ENCODE measurements around the gene BTBD9. TPM values are rescaled to one million over a fixed set of nuclear protein-coding genes. Genes with fewer than 3 reads are reported as not detected.

Gene BTBD9
- total RNA-seq, 1 donor from 2014 or later: 23.0 TPM

DNA sequence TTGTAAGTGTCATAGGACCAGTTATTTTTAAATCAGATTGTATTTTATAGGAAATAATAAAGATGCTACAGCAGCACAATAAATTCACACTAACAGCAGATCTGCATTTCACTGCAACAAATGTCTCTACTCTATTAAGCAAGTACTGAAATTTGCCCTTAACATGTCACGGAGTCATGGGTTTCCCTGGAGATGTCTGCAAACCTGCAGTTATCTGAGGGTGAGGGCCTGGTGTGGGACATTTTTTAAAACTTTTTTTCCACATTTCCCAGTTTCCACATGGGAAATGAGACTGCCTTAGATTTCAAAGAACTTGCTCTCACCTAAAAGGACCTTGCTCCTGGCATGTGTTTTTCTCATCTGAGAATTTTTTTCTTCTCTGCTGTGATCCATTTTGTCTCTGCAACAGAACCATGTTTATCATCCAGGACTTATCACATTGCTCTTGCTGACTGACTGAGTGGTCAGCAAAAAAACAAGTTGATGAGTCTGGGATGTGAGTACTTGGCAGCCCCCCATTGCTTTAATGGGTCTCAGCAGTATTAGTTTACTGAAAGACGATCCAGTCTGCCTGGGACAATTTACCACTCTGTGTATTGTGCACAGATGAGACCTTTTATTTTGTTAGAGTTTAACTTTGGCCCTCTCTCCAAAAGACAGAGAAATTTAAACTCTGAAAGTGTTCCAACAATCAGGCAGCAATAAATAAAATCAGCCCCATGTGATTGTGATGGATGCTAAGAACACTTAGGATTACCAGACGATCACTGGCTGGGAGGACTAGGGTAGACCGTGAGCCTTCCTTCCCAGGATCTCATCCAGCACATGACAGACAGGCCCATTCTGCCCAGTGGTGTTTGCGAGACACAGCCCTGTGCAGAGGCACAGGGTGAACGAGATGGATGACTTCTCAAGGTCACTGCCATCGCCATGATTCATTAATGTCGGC is 268.8 kb downstream of the BTBD9 start:
- Mint-ChIP-seq H3K36me3 (no peaks in the 10 kb centered on the region), H3K4me1 (peaks cover 14% of the 10 kb centered on the region), H3K27me3 (ENCODE audit: low read depth) (no peaks in the 10 kb centered on the region), H3K9me3 (no peaks in the 10 kb centered on the region), H3K4me3 (no peak overlapping the region), H3K27ac (no peak overlapping the region)
- TF ChIP-seq, protein P1, sequence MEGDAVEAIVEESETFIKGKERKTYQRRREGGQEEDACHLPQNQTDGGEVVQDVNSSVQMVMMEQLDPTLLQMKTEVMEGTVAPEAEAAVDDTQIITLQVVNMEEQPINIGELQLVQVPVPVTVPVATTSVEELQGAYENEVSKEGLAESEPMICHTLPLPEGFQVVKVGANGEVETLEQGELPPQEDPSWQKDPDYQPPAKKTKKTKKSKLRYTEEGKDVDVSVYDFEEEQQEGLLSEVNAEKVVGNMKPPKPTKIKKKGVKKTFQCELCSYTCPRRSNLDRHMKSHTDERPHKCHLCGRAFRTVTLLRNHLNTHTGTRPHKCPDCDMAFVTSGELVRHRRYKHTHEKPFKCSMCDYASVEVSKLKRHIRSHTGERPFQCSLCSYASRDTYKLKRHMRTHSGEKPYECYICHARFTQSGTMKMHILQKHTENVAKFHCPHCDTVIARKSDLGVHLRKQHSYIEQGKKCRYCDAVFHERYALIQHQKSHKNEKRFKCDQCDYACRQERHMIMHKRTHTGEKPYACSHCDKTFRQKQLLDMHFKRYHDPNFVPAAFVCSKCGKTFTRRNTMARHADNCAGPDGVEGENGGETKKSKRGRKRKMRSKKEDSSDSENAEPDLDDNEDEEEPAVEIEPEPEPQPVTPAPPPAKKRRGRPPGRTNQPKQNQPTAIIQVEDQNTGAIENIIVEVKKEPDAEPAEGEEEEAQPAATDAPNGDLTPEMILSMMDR (IDR thresholded peaks at IDR 0.05; ENCODE audit: unreplicated experiment): no peak
- no peak for DNase-seq (ENCODE audit: low spot score in 2 of 2, unreplicated experiment in 2 of 2)

DNA sequence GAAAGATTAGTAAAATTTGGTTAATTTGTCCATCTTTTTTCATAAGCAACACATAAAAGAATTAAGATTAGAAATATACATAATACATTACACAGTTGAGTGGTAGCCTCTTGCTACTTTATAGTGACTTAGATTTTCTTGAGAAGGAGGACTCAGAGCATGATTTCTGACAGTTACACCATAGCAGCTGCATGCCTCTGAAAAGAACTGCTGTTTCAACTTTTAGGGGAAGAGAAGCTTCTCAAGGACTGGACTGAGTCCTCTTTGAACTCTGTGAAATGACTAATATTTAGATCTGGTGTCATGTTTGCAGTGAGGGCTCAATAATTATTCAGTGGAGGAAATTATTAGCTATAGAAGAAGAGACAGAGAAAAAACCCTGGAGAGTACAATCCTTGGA is 272.5 kb downstream of the BTBD9 start:
- Mint-ChIP-seq H3K4me3 (no peak overlapping the region), H3K27ac (no peak overlapping the region), H3K36me3 (no peaks in the 10 kb centered on the region), H3K27me3 (ENCODE audit: low read depth) (no peaks in the 10 kb centered on the region), H3K4me1 (peaks cover 11% of the 10 kb centered on the region), H3K9me3 (no peaks in the 10 kb centered on the region)
- TF ChIP-seq, protein P1 (IDR thresholded peaks at IDR 0.05; ENCODE audit: unreplicated experiment): no peak
- no peak for DNase-seq (ENCODE audit: low spot score in 2 of 2, unreplicated experiment in 2 of 2)

DNA sequence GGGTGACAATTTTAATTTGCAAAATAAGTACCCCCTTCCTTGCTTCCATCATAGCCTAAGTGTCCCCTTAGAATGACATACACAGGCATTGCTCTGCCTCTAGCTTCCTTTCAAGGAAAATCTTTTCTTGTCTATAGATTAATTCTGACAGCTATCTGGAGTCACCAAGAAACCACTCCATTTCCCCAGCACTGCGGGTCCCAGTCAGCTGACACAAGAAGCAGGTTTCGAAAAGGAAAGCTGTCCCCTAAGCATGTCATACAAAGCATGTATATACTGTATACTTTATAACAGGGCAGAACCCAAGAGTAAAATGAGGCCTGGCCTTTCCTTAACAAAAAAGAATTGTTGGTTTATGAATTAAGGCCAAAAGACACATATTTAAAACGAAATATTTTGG is 273.5 kb downstream of the BTBD9 start:
- Mint-ChIP-seq H3K4me3 (no peak overlapping the region), H3K9me3 (no peaks in the 10 kb centered on the region), H3K4me1 (peaks cover 7% of the 10 kb centered on the region), H3K36me3 (no peaks in the 10 kb centered on the region), H3K27ac (no peak overlapping the region), H3K27me3 (ENCODE audit: low read depth) (no peaks in the 10 kb centered on the region)
- TF ChIP-seq, protein P1 (IDR thresholded peaks at IDR 0.05; ENCODE audit: unreplicated experiment): no peak
- DNase-seq (ENCODE audit: low spot score in 2 of 2, unreplicated experiment in 2 of 2): no peak

DNA sequence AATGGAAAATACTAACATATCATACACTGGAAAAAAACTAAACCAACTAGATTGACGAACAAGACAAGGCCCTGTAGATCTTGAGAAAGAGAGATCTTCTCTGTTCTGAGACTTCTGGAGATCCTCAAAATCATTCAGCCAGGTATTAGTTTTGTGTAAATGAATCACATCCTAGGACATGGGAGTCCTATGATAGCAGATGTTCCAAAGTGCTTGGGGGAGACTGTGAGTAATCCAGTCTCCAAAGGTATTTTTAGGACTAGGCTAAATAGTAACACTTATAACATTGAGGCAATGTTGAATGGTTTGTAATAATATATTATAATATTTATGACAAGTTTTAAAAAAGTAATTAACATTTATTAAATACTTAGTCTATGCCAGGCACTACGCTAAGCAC is 275.0 kb downstream of the BTBD9 start:
- H3K27me3 Mint-ChIP-seq (ENCODE audit: low read depth): no peaks in the 10 kb centered on the region
- no peaks in the 10 kb centered on the region for H3K4me1 Mint-ChIP-seq
- DNase-seq (ENCODE audit: low spot score in 2 of 2, unreplicated experiment in 2 of 2): no peak
- no peaks in the 10 kb centered on the region for H3K36me3 Mint-ChIP-seq
- H3K27ac Mint-ChIP-seq: no peak overlapping the region
- no peaks in the 10 kb centered on the region for H3K9me3 Mint-ChIP-seq
- no peak overlapping the region for H3K4me3 Mint-ChIP-seq
- TF ChIP-seq, protein P1 (IDR thresholded peaks at IDR 0.05; ENCODE audit: unreplicated experiment): no peak

DNA sequence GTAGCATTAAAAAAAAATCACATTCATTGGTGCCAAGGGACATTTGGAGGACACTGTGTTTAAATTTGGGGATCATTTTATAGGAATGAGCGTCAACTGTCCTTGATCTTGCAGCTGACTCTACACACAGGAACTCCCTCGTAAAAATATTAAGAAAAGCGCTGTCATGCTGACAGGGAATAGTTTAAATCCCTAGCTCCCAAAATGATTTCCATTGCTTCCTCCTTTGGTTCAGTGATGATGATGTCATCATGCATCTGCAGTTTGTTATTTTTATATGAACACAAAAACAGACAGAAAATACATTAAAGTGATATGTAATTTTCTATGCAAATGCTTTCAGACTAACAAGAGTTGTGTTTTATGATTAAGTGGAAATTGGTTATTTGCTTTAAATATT is 275.6 kb downstream of the BTBD9 start:
- no peaks in the 10 kb centered on the region for H3K36me3 Mint-ChIP-seq
- no peaks in the 10 kb centered on the region for H3K4me1 Mint-ChIP-seq
- no peak overlapping the region for H3K4me3 Mint-ChIP-seq
- no peaks in the 10 kb centered on the region for H3K9me3 Mint-ChIP-seq
- no peak for DNase-seq (ENCODE audit: low spot score in 2 of 2, unreplicated experiment in 2 of 2)
- TF ChIP-seq, protein P1 (IDR thresholded peaks at IDR 0.05; ENCODE audit: unreplicated experiment): no peak
- H3K27ac Mint-ChIP-seq: no peak overlapping the region
- no peaks in the 10 kb centered on the region for H3K27me3 Mint-ChIP-seq (ENCODE audit: low read depth)

Measured in mesothelial cell of epicardium (in vitro differentiated cells).